HepG2 (cell line): ENCODE results near the gene TRIP4. TPM values are rescaled to one million over a fixed set of nuclear protein-coding genes. Genes with fewer than 3 reads are reported as not detected.
A peak's percentile ranks its signal among the peaks of the same experiment; 100 is the strongest.

ENCODE experiments used
- ARNT ChIP-seq: fragments of 450-650 bp; IDR thresholded peaks from 2 replicates; pipeline ENCODE4 v1.6.1; 2017
- BRD4 ChIP-seq: sonication (generic); formaldehyde crosslinking; IDR thresholded peaks from 2 replicates; pipeline ENCODE4 v1.4.0; 2020; ENCODE audit warnings: missing genetic modification reagents
- FOXC1 ChIP-seq: sonication (generic); formaldehyde crosslinking; IDR thresholded peaks from 2 replicates; pipeline ENCODE4 v1.8.0; 2022; ENCODE audit warnings: mild to moderate bottlenecking, missing genetic modification reagents, borderline replicate concordance
- FOXP1 ChIP-seq, 2 experiments: fragments of 450-650 bp in 1 of 2; IDR thresholded peaks; 2 replicates each; pipeline ENCODE4 v1.6.1; 2017 to 2018; ENCODE audit warnings: antibody characterized with exemption in 1 of 2
- HCFC1 ChIP-seq: fragments of 150-350 bp; IDR thresholded peaks from 2 replicates; pipeline ENCODE4 v1.6.1; 2014; ENCODE audit warnings: low read depth, low read length
- IRF9 ChIP-seq: sonication (generic); formaldehyde crosslinking; IDR thresholded peaks from 2 replicates; pipeline ENCODE4 v1.8.0; 2022; ENCODE audit warnings: missing genetic modification reagents, mild to moderate bottlenecking, borderline replicate concordance
- KAT8 ChIP-seq: IDR thresholded peaks from 2 replicates; pipeline ENCODE4 v1.6.1; 2016; ENCODE audit warnings: missing genetic modification reagents, missing compliant biosample characterization
- NR2F6 ChIP-seq, 2 experiments: IDR thresholded peaks; 2 replicates each; pipeline ENCODE4 v1.6.1; 2016; ENCODE audit warnings: antibody characterized with exemption in 1 of 2, mild to moderate bottlenecking in 1 of 2
- PAXIP1 ChIP-seq: sonication (generic); formaldehyde crosslinking; conservative IDR thresholded peaks from 2 replicates; pipeline ENCODE4 v1.4.0; 2020; ENCODE audit warnings: mild to moderate bottlenecking, missing genetic modification reagents, moderate library complexity
- PHF21A ChIP-seq: sonication (generic); formaldehyde crosslinking; IDR thresholded peaks from 2 replicates; pipeline ENCODE4 v1.5.0; 2020; ENCODE audit warnings: mild to moderate bottlenecking, missing genetic modification reagents
- PHF8 ChIP-seq: sonication (generic); formaldehyde crosslinking; IDR thresholded peaks from 2 replicates; pipeline ENCODE4 v1.5.0; 2020; ENCODE audit warnings: missing genetic modification reagents
- TEF ChIP-seq: sonication (generic); formaldehyde crosslinking; IDR thresholded peaks from 2 replicates; pipeline ENCODE4 v1.5.0; 2020; ENCODE audit warnings: missing genetic modification reagents
- U2AF2 ChIP-seq: fragments of 200-400 bp; formaldehyde crosslinking; IDR thresholded peaks from 2 replicates; pipeline ENCODE4 v1.6.1; 2017; ENCODE audit warnings: low read depth, mild to moderate bottlenecking, low read length
- ZHX1 ChIP-seq: sonication (generic); formaldehyde crosslinking; IDR thresholded peaks from 2 replicates; pipeline ENCODE4 v1.8.1; 2022; ENCODE audit warnings: low read depth, mild to moderate bottlenecking, missing genetic modification reagents
- ZMAT3 ChIP-seq: sonication (generic); formaldehyde crosslinking; conservative IDR thresholded peaks from 2 replicates; pipeline ENCODE4 v1.7.0; 2021; ENCODE audit warnings: missing genetic modification reagents
- ZMYM3 ChIP-seq: sonication (generic); formaldehyde crosslinking; IDR thresholded peaks from 2 replicates; pipeline ENCODE4 v1.5.1; 2020; ENCODE audit warnings: mild to moderate bottlenecking, missing genetic modification reagents
- ZNF160 ChIP-seq: sonication (generic); formaldehyde crosslinking; IDR thresholded peaks from 2 replicates; pipeline ENCODE4 v1.8.0; 2022; ENCODE audit warnings: mild to moderate bottlenecking, inconsistent platforms, missing genetic modification reagents
- ZNF691 ChIP-seq: sonication (generic); formaldehyde crosslinking; IDR thresholded peaks from 2 replicates; pipeline ENCODE4 v1.4.0; 2020; ENCODE audit warnings: missing genetic modification reagents, low read depth, mild to moderate bottlenecking, borderline replicate concordance
- ZSCAN5A ChIP-seq: sonication (generic); formaldehyde crosslinking; IDR thresholded peaks from 2 replicates; pipeline ENCODE4 v1.8.0; 2022; ENCODE audit warnings: mild to moderate bottlenecking, missing genetic modification reagents, borderline replicate concordance
- polyA plus RNA-seq, 8 experiments: library from polyadenylated mRNA; depleted of rRNA in 3 of 8; stranded (reverse) in 7 of 8; unstranded in 1 of 8; fragments of >200 nt; fragmentation: Illumina TruSeq in 4 of 8; extraction: Trizol in 4 of 8; gene quantifications; 2 replicates each; pipeline versions ENCODE4 v1.2.1 to v1.2.3, GENCODE V29; 2011 to 2016; ENCODE audit warnings: low read depth in 4 of 8, missing spikeins in 1 of 8, mixed read lengths in 1 of 8; ENCODE audit not compliant: insufficient read depth in 1 of 8
- total RNA-seq, 5 experiments: library from RNA; depleted of rRNA; stranded (reverse); fragments of >200 nt; fragmentation: Illumina TruSeq; extraction: Trizol; gene quantifications; 2 replicates each; pipeline ENCODE4 v1.2.3, GENCODE V29; 2016; ENCODE audit warnings: low read depth in 1 of 5

TRIP4 gene
- total and polyA plus RNA-seq, 2 of the 13 experiments (the other 11 are each of a cell fraction or from before 2014, with no cell fraction given) = 7.1 to 11.8 TPM

GRCh38 chr15:64460206-64460723 is 72.6 kb downstream of the TRIP4 start, which contains the start of gene ZNF609 (continued):
- no peak for TF ChIP-seq ZSCAN5A (CRISPR knock-in tag)
- no peak for TF ChIP-seq ZMAT3
- TF ChIP-seq ZNF691 = peak; percentile 97; the same call in 1 of the 2 replicates
- TF ChIP-seq FOXP1 (IDR thresholded peaks at IDR 0.05) = no peak
- TF ChIP-seq FOXP1 (CRISPR knock-in tag; IDR thresholded peaks at IDR 0.05) = no peak
- TF ChIP-seq PHF21A (CRISPR knock-in tag) = peak; percentile 70
- 0 out of 2 replicates have a peak, but pooled peaks have one; percentile 47 for TF ChIP-seq U2AF2
- TF ChIP-seq KAT8 (CRISPR knock-in tag) = peak; percentile 74
- peak; percentile 67 for TF ChIP-seq PHF8 (CRISPR knock-in tag)
- no peak for TF ChIP-seq ARNT
- TF ChIP-seq IRF9 = peak; percentile 51; the same call in 1 of the 2 replicates
- TF ChIP-seq ZHX1 (CRISPR knock-in tag) = no peak
- TF ChIP-seq ZNF160 (CRISPR knock-in tag) = no peak; the same call in 1 of the 2 replicates
- TF ChIP-seq ZMYM3 (CRISPR knock-in tag) = peak; percentile 94
- no peak for TF ChIP-seq TEF (CRISPR knock-in tag)
- TF ChIP-seq NR2F6 (IDR thresholded peaks at IDR 0.05) = no peak
- TF ChIP-seq NR2F6 (CRISPR knock-in tag; IDR thresholded peaks at IDR 0.05) = peak; percentile 29; the same call in 1 of the 2 replicates
- no peak for TF ChIP-seq FOXC1 (CRISPR knock-in tag)
- no peak; the same call in 1 of the 2 replicates for TF ChIP-seq HCFC1
- TF ChIP-seq BRD4 = no peak
- TF ChIP-seq PAXIP1 (CRISPR knock-in tag) = 0 out of 2 replicates have a peak, but pooled peaks have one; percentile 29
